ENCODE data around the gene CD19. TPM values are rescaled to one million over a fixed set of nuclear protein-coding genes. Genes with fewer than 3 reads are reported as not detected.
A peak's percentile ranks its signal among the peaks of the same experiment; 100 is the strongest.

Gene CD19
- total and polyA plus RNA-seq, 2 donors (not counting 1 experiment from before 2014, with no cell fraction given) = under 0.01 to 0.05 TPM

- H2AFZ ChIP-seq (ENCODE audit: low read length) = peak overlapping the region; percentile 77
- H3K36me3 ChIP-seq (ENCODE audit: control insufficient read depth, insufficient read depth, low read length) = peaks cover 5% of the 10 kb centered on the region
- H4K20me1 ChIP-seq (ENCODE audit: control insufficient read depth, extremely low read depth, insufficient read depth, low read length) = no peaks in the 10 kb centered on the region
- H3K9ac ChIP-seq (ENCODE audit: insufficient read depth, low read length) = peak overlapping the region; percentile 88
- peak overlapping the region; percentile 92 to 98 (median 94) for H3K4me3 ChIP-seq (replicated peaks in 1 of 4; ENCODE audit: control extremely low read depth in 1 of 4, insufficient read depth in 1 of 4, low read depth in 3 of 4, low read length in 4 of 4)
- no peaks in the 10 kb centered on the region for H3K27me3 ChIP-seq (ENCODE audit: control insufficient read depth, insufficient read depth, low read length)
- H3K9me3 ChIP-seq (ENCODE audit: control insufficient read depth, insufficient read depth, low read depth, low read length) = no peaks in the 10 kb centered on the region
- DNase-seq (ENCODE audit: low read depth in 2 of 2) = peak; percentile 52 to 74
- H3K4me2 ChIP-seq (ENCODE audit: extremely low read depth, insufficient read depth, low read length) = peak overlapping the region; percentile 84
- TF ChIP-seq CTCF (conservative IDR thresholded peaks at IDR 0.05 in 1 of 2, IDR thresholded peaks at IDR 0.05 in 1 of 2; ENCODE audit: low read depth in 1 of 2, low read length in 2 of 2) = peak; percentile 83 to 88
- TF ChIP-seq EZH2 (IDR thresholded peaks at IDR 0.05; ENCODE audit: low read length, missing control alignments) = no peak
- H3K4me1 ChIP-seq (ENCODE audit: control insufficient read depth, extremely low read depth, insufficient read depth, low read length) = peaks cover 2% of the 10 kb centered on the region
- peak overlapping the region; percentile 90 for H3K27ac ChIP-seq (ENCODE audit: insufficient read depth, low read length)
- H3K79me2 ChIP-seq (ENCODE audit: control insufficient read depth, insufficient read depth, low read length) = peaks cover 25% of the 10 kb centered on the region
Observed at GRCh38 chr16:28974007-28974436, 42.3 kb downstream of the CD19 start.

- DNase-seq (ENCODE audit: low read depth in 2 of 2) = peak; percentile 96 to 98
Observed at GRCh38 chr16:28974437-28975157, 42.8 kb downstream of the CD19 start, which contains the start of gene SPNS1. Gene SPNS1, plus strand, starts transcription at chr16:28974778. Its CDS starts 374 bp downstream, at chr16:28975152.

More at GRCh38 chr16:28974437-28975157, 42.8 kb downstream of the CD19 start, which contains the start of gene SPNS1:
- Histone ChIP-seq H3K9ac (ENCODE audit: insufficient read depth, low read length) (peak within 1 kb of the TSS; percentile 88), H3K9me3 (ENCODE audit: control insufficient read depth, insufficient read depth, low read depth, low read length) (no peaks in the 10 kb centered on the region), H2AFZ (ENCODE audit: low read length) (peak within 1 kb of the TSS; percentile 95), H3K36me3 (ENCODE audit: control insufficient read depth, insufficient read depth, low read length) (peaks cover 5% of the 10 kb centered on the region), H3K4me1 (ENCODE audit: control insufficient read depth, extremely low read depth, insufficient read depth, low read length) (peaks cover 2% of the 10 kb centered on the region), H3K79me2 (ENCODE audit: control insufficient read depth, insufficient read depth, low read length) (peaks cover 25% of the 10 kb centered on the region), H3K4me2 (ENCODE audit: extremely low read depth, insufficient read depth, low read length) (peak within 1 kb of the TSS; percentile 86), H3K27me3 (ENCODE audit: control insufficient read depth, insufficient read depth, low read length) (no peaks in the 10 kb centered on the region), H3K27ac (ENCODE audit: insufficient read depth, low read length) (peak within 1 kb of the TSS; percentile 90), H3K4me3 (replicated peaks in 1 of 4; ENCODE audit: control extremely low read depth in 1 of 4, insufficient read depth in 1 of 4, low read depth in 3 of 4, low read length in 4 of 4) (peak within 1 kb of the TSS; percentile 92 to 98 (median 94)), H4K20me1 (ENCODE audit: control insufficient read depth, extremely low read depth, insufficient read depth, low read length) (no peaks in the 10 kb centered on the region)
- no peak for TF ChIP-seq CTCF (conservative IDR thresholded peaks at IDR 0.05 in 1 of 2, IDR thresholded peaks at IDR 0.05 in 1 of 2; ENCODE audit: low read depth in 1 of 2, low read length in 2 of 2)
- TF ChIP-seq EZH2 (IDR thresholded peaks at IDR 0.05; ENCODE audit: low read length, missing control alignments) = no peak
